CD4-positive, alpha-beta T cell treated with Interleukin-15 for 4 hours (primary cell): ENCODE data around the gene RELL2.
"Not testable (repeated sequence)": the region's sequence is repeated elsewhere in the genome, so short reads cannot be mapped to it uniquely, and the experiment has no call there.

Experiments used
- DNase-seq: peaks from one replicate; pipeline ENCODE4 v3.0.0-alpha.2; 2020; ENCODE audit warnings: low spot score

Gene RELL2

GRCh38 chr5:141636413-141637122 lies at the start of gene RELL2, which contains the start of gene HDAC3:
RELL2 (plus strand) TSS chr5:141636997; CDS start chr5:141638226, 1,229 bp downstream.
HDAC3 (minus strand) TSS chr5:141636849; CDS start chr5:141636790, 59 bp downstream.
- DNase-seq, result peak; percentile 92

- no peak for DNase-seq
These were observed 46.7 kb upstream of the RELL2 start for GRCh38 chr5:141590127-141590526.

GRCh38 chr5:141596867-141597266 lies 39.9 kb upstream of the RELL2 start:
- no peak for DNase-seq

GRCh38 chr5:141597394-141597793 lies 39.4 kb upstream of the RELL2 start:
- DNase-seq, result no peak

- no peak for DNase-seq
These were observed 39.0 kb upstream of the RELL2 start for GRCh38 chr5:141597814-141598213.

- peak; percentile 79 for DNase-seq
These were observed 38.1 kb upstream of the RELL2 start for GRCh38 chr5:141598391-141599345.

- no peak for DNase-seq
These were observed 34.2 kb upstream of the RELL2 start for GRCh38 chr5:141602606-141603005.

GRCh38 chr5:141603923-141604717 lies 32.7 kb upstream of the RELL2 start:
- DNase-seq, result peak; percentile 52

GRCh38 chr5:141605523-141606277 lies 31.1 kb upstream of the RELL2 start:
- DNase-seq, result peak; percentile 85

- no peak for DNase-seq
These were observed 28.8 kb upstream of the RELL2 start for GRCh38 chr5:141608046-141608445.

GRCh38 chr5:141608557-141608956 lies 28.2 kb upstream of the RELL2 start:
- DNase-seq, result no peak

GRCh38 chr5:141609044-141609443 lies 27.8 kb upstream of the RELL2 start:
- DNase-seq, result no peak

- DNase-seq, result not testable (repeated sequence)
These were observed 26.9 kb upstream of the RELL2 start for GRCh38 chr5:141609921-141610320.

- DNase-seq, result no peak
These were observed 25.5 kb upstream of the RELL2 start for GRCh38 chr5:141611289-141611688.

- no peak for DNase-seq
These were observed 23.5 kb upstream of the RELL2 start for GRCh38 chr5:141613344-141613743.

GRCh38 chr5:141615991-141616720 lies 20.6 kb upstream of the RELL2 start:
- no peak for DNase-seq

- no peak for DNase-seq
These were observed 19.7 kb upstream of the RELL2 start for GRCh38 chr5:141617128-141617527.

- DNase-seq, result no peak
These were observed 19.1 kb upstream of the RELL2 start for GRCh38 chr5:141617682-141618029.

- peak; percentile 64 for DNase-seq
These were observed 18.6 kb upstream of the RELL2 start for GRCh38 chr5:141618030-141618803.
